ENCODE data around the gene MUC4.

The MUC4 gene

GRCh38 chr3:195811756-195812155, at the start of gene MUC4:
Gene MUC4, minus strand, starts transcription at chr3:195811929. Its CDS starts 112 bp downstream, at chr3:195811817.
- DNase-seq: no peak

DNA sequence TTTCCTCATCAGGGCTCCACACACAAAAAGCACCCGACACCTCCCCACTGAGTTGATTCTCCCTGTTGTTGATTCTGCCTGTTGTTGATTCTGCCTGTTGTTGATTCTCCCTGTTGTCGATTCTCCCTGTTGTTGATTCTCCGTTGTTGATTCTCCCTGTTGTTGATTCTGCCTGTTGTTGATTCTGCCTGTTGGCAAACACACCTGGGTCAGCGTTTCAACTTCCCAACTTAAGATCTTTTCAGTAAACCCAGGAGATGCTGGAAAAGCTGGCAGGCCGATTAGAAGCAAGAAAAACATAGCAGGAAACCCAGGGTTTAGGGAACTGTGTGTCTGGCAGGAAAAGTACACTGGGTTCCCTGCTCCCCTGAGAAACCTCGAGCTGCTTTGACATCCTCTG, 48.7 kb upstream of the MUC4 start:
- DNase-seq: no peak

DNA sequence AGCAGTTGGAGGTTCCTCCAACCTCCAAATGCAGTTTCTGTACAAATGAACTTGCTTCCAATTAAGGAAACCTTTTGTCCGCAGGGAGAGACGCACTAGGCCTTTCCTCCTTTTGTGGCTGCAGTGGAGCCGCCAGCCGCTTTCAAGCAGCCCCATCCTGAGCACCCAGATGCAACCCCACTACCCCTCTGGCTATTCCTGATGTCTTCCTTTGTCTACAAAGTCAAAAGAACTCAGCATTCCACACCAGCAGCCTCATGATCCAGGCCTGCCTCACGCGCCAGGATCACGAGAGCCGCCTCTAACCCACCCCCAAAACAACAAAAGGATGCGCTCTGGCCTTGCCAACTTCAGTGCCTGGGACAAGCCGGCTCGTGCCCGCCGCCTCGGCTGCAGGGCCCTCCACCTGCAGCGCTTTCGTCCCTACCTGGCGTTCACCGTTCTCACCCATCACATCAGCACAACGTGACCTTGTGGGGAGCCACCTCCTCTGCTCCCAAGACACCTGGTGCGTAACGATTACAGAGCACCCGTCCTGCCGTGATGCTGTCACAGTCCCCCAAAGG, 48.2 kb upstream of the MUC4 start:
- no peak for DNase-seq

DNA sequence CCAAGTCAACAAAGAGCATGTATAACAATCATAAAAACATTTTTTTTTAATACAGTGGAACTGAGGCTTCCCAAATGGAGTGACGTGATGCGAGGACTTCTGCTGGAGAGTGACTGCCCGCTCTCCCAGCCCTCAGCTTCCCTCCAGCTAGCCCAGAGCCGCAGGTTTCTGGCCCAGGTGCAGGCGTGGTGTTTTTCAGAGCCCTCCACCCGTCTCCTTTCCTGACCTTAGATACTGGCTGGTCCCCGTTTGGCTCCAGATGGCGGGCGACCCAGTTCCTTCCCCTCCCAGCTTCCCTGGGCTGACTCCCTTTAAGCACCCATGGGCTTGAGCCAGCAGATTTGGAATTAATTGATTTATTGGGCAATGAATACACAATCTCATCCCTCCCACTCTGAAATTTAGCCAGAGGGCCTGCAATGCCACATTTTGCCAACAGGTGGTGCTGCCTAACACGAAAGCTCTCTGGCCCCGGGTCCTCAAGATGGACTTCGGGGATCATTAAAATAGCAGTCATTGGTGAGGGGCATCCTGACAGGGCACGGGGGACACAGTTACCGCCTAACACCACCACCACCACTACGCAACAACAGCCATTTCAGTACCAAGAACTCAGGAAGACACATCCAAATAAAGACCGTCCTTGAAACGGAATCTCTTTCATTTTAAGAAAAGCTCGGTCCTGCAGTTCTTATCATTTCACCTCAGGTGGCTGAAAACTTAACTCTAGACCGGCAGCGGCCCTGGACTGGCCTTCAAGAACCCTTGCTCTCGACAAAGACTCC, 47.5 kb upstream of the MUC4 start:
- DNase-seq: peak; percentile 17 to 76 (median 61)

DNA sequence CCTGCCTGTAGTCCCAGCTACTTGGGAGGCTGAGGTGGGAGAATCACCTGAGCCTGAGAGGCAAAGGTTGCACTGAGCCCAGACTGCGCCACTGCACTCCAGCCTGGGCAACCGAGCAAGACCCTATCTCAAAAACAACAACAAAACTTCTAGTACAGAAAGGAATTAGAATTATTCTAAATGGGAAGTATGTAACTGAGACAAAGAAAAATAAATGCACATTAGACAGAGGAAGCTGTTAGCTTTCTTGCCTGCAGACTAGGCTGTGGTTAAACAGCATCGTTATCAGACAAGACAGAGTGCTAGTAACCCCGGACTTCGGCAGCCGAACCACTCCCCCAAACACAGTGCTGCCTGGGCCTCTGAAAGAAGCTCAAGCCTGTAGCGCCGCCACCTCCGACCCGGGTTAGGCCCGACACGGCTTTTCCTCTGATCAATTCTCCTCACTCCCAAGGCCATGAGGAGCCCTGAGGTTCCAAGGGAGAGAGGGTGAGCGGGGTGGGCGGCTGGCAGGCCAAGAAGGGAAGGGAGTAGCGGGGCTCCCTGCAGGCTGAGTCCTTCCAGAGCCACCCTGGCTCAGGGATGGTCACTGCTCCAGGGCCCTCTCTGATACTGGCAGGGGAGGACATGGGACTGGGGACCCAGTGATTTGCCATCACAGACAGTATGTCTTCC, 44.8 kb upstream of the MUC4 start:
- DNase-seq: no peak

GRCh38 chr3:195855471-195856409, 44.0 kb upstream of the MUC4 start:
- no peak for DNase-seq

- DNase-seq: no peak
Measured at GRCh38 chr3:195854628-195855294, 43.0 kb upstream of the MUC4 start.

DNA sequence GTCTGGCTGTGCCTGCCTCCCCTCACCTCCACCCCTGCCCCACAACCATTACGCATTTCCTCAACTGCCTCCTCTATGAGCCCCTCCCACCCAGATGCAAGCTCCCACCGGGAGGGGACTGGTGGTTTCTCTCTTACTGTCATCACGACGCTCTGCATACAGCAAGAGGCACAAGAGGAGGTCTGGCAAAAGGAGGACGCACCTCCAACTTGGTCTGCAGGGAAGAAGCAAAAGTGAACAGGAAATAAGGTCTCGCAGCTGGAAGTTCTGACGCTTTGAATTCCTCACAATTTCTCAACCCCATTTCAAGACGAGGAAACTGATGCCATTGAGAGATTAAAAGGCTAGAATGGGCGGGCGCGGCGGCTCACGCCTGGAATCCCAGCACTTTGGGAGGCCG, 42.3 kb upstream of the MUC4 start:
- no peak for DNase-seq

- DNase-seq: no peak
Measured at GRCh38 chr3:195853036-195853435, 41.3 kb upstream of the MUC4 start.

- DNase-seq: peak; percentile 63 to 93 (median 84)
Measured at GRCh38 chr3:195850857-195851543, 39.3 kb upstream of the MUC4 start.

DNA sequence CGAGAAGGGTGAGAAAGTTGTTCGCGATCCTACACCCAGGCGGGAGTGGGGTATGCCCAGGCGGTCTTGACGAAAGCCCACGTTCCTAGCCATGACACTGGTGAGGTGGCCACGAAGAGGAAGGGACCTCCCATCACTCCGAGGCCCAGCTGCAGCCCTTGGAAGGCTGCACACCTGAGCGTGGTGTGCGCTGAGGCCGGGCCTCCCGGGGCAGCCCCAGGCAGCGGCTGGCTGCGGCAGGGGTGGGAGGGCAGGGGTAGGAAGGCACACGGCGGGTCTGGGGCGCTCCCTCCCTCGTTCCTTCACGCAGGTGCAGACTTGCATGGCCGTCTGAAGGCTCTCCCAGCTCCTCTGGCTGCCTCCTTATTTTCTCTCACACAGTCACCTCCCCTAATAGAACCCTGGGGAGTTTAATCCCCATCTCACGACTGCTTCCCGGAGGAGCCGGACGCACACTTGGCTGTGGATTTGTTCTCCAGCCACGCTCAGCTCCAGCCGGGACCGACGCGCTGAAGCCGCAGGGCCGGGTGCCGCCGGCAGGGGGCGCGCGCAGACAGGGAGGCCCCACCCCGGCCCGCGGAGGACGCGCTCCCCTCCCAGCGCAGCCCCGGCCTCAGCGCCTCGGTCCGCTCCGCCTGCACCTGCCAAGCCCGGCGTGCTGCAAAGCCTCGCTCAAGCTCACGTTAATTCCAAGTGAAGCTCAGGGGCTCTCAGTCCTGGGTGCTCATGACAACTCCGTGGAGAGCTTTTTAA, 37.8 kb upstream of the MUC4 start:
- peak in 2 of 6 experiments; percentile 29 to 69 for DNase-seq

- no peak for DNase-seq
Measured at GRCh38 chr3:195847055-195847950, 35.6 kb upstream of the MUC4 start.

DNA sequence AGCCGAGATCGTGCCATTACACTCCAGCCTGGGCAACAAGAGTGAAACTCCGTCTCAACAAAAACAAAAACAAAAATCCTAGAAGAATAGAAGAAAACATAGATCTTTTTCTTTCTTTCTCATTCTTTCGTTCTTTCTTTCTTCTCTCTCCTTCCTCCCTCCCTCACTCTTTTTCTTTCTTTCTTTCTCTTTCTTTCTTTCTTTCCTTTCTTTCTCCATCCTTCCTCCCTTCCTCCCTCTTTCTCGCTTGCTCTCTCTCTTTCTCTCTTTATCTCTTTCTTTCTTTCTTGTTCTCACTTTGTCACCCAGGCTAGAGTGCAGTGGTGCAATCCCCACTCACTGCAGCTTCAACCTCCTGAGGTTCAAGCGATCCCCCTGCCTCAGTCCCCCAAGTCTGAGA, 33.8 kb upstream of the MUC4 start:
- no peak for DNase-seq

DNA sequence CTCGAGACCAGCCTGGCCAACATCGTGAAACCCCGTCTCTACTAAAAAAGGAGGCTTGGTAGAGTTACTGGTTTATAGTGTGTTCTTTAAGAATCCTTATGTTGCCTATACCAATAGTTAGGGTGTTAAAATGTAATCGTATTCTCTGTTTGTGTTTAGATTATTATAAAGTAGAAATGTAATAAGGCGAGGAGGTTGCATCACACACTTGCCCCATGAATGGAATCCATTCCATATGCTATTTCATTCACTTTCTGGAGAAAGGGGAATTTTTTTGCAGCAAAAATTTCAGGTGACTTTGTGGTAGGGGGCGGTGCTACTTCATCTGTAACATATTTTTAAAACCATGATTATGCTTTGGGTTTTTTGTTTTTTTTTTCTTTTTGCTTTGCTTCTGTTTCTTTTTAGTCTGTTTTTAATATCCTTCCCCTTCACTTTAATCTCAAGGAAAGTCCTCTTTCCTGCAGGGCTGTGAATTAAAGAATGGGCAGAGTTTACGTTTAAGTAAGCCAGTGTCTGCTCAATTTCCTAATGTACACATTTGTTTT, 33.0 kb upstream of the MUC4 start:
- no peak for DNase-seq

GRCh38 chr3:195839260-195840010, 27.7 kb upstream of the MUC4 start:
- DNase-seq: no peak

- DNase-seq: no peak
Measured at GRCh38 chr3:195838714-195839113, 27.0 kb upstream of the MUC4 start.

DNA sequence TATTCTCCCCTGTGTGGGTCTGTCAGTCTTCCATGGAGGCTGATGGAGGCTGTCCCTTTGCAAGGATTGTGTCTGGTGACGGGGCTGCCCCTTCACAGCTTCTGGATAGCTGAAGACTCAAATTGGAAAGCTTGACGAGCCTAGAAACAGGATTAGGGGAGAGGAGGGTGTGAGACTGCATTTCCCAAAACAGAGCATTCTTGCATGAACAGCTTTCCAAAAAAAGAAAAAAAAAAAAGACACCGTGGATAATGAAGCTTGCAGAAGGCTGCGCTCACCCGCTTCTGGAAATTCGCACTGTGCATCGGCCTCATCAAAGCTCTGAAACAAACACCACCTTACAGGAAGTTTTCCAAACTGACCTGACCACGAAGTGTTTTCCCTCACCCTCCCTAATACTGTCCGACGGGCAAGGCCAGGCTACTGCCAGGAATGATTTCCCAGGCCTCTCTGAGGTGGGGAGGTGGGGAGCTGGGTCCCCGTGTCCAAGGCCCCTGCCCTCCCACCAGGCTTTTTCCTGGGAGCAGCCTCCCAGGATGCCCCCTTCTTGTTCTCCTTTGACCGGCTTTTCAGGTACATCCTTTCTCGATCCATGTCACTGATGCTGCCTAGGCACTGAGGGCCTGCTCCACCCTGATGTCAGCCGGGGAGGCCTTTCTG, 24.9 kb upstream of the MUC4 start:
- no peak for DNase-seq

DNA sequence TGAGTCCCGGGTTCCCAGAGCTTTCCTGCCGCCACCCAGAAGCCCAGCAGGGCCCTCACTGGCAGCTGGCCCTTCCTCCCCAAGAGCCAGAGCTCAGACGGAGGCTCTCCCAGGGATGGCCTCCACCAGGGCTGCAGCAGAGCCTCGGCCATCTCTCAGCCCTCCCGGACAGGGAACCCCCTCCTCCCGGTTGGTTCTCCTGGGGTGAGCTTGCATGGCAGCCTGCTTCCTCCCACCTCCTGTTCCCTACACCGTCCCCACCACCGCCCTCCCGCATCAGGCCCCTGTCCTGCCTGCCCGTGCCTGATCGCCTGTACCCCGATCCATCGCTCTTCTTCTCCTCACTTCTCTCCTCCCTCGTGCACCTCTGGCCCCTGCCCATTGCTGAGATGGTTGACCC, 24.1 kb upstream of the MUC4 start:
- DNase-seq: no peak
